HG03521 (cell line): ENCODE results near the gene PPM1M.

Experiments used
- ATAC-seq: cut with Tn5 transposase; IDR thresholded peaks from one replicate; pipeline ENCODE4 v1.9.1; 2021; ENCODE audit warnings: mild to moderate bottlenecking, moderate library complexity; ENCODE audit not compliant: unreplicated experiment

PPM1M gene

DNA sequence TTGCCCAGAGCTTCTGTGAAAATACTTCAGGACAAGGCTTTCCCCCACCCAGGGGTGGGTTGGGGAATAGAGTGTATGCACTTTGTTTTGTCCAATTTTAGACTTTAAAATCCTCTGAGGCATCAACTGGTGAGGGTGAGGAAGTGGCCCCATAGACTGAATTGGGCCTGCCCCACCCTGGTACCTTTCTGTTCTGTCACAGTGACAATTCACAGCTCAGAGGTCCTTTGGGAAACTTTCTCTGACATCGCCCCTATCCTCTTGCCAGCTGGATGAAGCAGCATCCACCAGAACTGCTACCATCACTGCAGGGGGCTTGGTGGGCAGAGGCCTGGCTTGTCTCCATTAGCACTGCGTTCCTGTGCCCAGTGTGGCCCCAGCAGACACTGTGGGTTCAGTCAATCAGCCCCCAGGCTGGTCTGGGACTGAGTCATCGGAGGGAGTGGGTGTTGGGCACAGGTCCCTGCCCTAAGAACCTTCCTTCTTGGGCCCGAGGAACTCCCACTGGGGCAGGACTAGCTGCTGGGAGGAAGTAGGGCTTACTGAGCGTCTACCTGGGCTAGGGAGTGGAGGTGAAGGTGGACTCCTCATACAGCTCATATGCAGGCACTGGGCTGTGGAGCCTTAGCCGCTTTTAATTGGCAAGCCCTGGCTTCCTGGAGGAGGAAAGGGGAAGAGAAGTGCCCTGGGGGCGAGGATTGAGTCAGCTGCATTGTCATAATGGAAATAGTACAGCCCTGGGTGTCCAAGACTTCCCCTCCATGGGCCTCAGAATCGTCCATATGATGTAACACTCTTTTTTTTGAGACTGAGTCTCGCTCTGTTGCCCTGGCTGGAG is 1.5 kb upstream of the PPM1M start:
- no peak for ATAC-seq

DNA sequence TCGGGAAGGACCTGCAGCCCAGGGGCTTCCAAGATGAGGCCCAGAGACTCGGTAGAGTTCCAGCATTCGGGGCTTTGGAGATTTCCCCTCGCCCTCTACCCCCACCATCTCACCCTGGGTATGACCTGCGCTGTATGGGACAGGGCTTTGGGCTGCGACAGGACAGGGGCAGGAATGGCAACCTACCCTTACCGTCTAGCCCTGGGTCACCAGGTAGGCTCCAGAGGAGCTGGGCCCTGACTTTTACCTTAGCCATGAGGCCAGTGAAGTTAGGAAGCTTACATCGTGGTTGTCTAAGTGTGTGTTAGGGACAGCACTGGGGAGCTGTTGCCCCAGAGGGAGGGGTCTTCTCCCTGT is 683 bp downstream of the PPM1M start:
- ATAC-seq: no peak

DNA sequence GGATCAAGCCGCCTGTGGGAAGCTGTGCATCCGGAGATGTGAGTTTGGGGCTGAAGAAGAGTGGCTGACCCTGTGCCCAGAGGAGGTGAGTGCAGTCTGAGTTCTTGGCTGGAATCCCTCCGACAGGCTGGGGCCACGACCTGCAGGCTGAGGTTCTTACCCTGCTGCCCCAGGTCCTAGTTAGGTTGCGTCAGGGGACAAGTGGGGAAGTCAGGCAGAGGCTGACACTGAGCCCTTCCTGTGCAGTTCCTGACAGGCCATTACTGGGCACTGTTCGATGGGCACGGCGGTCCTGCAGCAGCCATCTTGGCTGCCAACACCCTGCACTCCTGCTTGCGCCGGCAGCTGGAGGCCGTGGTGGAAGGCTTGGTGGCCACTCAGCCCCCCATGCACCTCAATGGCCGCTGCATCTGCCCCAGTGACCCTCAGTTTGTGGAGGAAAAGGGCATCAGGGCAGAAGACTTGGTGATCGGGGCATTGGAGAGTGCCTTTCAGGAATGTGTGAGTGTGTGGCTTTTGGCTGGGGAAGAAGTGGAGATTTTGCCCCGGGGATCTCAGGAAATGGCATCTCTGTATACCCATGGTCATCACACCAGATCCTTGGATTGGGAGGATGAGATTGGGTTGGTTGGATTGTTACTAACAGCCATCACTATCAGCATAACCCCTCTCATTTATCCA is 1.3 kb downstream of the PPM1M start:
- ATAC-seq: no peak

DNA sequence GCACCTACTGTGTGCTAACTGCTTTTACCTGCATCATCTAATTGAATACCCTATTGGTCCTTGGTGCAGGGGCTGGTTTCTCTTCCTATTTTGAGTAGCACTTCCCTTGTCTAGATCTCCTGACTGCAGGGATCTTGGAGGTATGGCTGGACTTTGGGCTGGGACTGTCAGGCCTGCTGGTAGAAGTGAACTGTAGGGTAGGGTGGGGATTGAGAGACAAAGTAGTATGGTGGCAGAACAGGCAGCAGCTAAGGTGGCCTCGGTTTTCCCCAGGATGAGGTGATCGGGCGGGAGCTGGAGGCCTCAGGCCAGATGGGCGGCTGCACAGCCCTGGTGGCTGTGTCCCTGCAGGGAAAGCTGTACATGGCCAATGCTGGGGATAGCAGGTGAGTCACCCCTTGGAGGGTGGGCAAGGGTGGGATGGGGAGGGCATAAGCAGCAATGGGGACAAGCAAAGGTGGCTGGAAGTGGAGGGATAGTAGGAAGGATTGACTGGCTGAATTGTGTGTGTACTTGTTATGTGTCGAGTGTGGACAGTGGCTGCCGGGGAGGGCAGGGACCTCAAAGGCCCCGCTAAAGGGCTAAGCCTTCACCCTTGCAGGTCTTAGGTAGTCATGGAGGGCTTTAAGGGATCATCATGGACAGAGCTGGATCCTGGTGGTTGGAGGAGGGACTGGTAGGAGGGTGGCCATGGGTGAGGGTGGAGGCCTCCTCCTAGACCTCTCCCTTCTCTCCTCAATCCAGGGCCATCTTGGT is 2.0 kb downstream of the PPM1M start:
- ATAC-seq: no peak

DNA sequence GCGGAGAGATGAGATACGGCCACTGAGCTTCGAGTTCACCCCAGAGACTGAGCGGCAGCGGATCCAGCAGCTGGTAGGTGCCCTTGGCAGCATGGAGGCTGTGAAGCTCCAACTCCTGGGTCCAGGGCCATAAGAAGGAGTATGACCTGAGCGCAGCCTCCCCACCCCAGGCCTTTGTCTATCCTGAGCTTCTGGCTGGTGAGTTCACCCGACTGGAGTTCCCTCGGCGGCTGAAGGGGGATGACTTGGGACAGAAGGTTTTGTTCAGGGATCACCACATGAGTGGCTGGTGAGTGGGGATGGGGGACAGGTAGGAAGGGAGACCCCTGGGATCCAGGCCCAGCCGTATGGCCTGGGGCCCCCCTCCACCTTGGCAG is 2.6 kb downstream of the PPM1M start:
- no peak for ATAC-seq

DNA sequence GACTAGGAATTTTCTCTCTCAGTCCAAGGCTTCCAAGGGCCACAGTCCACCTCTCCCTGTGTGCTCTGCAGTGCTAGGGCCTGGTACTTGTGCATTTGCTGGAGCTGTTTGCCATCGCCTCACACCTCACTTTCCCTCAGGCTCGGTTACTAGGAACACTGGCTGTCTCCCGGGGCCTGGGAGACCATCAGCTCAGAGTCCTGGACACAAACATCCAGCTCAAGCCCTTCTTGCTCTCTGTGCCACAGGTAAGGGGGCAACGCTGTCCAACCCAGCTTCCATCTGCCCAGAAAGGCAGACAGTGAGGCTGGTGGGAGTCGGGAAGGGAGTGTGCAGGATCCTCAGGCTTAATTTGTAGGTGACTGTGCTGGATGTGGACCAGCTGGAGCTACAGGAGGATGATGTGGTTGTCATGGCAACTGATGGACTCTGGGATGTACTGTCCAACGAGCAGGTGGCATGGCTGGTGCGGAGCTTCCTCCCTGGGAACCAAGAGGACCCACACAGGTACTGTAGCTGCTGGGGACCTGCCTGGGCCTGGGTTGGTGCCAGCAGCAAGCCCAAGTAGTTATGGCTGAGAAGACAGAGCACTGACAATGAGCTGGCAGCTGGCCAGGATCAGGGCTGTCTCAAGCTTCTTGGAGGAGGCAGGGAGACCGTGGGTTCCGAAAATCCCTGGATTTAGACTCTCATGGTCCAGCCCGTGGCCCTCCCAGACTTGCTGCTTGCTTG is 3.4 kb downstream of the PPM1M start:
- ATAC-seq: no peak

DNA sequence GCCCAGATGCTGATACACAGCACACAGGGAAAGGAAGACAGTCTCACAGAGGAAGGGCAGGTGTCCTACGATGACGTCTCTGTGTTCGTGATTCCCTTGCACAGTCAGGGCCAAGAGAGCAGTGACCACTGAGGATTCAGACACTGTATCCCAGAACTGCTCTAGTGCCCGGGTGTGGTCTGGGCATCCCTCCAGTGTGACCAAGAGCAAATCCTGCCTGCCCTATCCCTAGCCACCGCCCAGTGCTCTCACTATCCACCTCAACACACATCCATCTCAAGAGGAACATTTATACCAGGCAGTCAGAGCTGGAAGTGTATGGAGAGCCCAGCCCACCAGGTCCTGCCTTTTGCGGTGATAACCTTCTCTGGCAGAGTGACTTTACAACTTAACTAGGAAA is 4.1 kb downstream of the PPM1M start:
- no peak for ATAC-seq

DNA sequence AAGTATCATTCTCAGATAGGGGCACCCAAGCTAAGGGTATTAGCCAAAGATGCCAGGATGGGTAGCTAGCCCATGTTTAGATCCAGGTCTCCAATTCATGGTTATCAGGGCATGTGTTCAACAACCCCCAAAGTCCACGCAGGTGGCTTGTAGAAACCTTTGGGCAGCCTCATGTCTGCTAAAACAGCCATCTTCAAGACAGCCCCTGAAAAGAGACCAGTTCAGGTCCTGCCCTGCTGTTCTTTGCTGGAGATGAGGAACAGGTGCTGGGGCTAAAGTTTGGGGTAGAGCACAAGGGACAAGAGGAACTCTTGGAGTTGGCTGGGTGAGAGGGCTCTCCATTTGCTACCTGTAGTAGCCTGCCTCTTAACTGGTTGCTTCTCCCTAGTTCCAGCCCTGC is 4.6 kb downstream of the PPM1M start:
- no peak for ATAC-seq

DNA sequence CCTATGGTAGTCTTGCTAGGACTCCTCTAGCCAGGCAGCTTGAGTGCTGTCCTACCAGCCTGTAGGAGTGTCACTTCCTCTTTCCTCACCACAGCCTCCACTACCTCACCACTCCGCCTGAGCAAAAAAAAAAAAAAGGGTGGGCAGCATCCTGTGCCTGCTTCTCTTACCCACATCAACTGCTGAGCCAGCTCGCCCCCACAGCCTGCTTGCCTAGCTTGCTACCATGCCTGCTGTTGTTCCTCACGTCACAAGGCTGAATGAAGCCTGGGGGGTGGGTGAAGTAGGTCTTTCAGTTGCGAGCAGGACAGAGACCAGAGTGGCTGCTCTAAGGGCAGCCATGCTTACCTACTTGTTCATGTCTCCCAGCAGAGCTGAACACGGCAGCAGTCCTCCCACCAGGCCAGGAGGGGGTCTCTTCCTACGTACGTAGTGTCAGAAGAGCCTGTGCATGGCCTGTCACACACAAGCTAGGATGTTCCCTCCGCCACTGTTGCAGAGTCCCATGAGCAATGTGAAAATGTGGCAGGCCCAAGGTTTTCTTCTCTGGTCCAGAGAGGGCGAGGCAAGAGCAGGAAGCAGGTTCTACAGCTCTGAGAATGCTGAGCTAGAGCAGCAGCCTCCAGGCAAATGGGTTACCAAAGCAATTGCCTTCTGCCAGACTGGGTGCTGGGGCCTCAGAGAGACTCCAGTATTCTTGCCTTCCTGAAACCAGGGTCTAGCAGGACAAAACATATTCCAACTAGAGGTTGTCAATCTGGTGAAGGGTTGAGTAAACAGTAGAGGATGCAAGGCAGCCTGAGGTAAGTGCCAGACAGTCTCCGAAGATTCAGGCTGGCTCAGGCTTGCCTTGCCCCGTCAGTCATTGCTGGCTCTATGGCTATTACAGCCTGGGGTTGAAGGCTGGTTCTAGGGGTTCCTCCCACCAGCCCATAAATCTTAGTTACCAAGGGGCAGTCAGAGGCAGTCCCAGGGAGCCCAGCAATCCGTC is 8.1 kb downstream of the PPM1M start:
- ATAC-seq: peak; percentile 89

DNA sequence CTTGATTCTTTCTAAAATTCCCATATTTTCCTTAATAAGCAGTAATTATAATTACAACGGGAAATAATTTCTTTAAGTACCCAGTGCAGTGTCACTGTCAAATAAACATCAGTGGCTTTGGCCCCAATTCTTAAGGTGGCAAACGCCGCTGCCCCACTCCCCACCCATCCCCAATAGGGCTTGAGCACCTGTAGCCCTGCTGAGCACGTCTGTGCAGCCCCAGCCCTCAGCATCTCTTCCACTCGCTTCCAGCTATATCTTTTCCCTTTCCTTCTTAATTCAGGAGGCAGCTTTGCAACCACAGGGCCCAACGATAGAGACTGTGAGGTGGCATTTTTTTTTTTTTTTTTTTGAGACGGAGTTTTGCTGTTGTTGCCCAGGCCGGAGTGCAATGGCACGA is 9.0 kb downstream of the PPM1M start:
- ATAC-seq: no peak

DNA sequence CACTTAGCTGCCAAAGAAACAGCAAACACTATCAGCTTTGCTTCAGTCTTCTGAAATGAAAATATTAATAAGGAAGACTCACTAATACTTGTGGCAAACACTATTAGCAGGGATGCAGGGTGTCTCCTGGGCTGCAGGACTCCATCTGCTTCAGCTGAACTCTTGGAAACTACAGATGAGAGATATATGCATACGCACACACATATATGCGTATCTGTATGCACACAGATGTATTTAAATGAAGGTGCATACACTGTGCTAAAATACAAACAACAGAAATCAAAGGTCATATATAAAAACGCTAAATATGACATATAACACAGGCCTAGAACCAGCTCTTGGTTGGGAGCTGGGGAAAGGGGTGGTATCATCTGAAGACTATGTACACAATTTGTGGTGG is 10.6 kb downstream of the PPM1M start:
- ATAC-seq: no peak

DNA sequence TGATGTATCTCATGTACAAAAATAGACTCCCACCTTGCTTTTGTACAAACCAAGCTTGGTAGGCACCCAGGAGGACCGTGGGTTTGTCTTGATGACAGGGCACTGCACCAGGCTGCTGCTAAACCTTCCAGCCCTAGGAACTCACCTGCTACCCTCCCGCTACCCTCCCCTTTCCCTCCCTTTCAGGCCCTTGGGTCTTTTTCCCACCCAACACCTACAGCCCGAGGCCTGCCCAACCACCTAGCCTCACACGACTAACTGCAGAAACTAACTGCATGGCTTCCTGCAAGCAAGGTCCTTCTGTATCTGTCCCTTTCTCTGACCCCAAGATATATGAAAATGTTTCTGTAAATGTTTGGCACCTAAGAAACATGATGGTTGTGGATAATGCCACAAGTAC is 11.1 kb downstream of the PPM1M start:
- no peak for ATAC-seq

DNA sequence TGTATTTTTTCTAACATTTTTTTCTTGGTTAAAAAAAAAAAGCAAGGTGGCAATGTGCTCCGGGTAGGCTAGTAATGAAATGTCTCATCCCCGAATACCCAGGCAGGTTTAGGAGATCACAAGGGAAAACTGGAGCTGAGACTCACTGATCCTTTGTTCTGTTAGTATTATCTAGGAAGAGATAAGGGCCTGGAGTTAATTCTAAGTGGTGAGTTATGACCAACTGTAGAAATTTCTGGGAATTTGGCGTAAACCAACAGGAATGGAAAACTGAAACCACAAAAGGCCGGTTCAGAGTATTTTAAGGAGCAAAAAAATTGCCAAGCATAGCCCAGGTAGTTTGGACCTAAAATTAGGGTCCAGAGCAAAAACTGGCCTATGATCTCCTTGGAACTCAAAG is 12.4 kb downstream of the PPM1M start:
- no peak for ATAC-seq

DNA sequence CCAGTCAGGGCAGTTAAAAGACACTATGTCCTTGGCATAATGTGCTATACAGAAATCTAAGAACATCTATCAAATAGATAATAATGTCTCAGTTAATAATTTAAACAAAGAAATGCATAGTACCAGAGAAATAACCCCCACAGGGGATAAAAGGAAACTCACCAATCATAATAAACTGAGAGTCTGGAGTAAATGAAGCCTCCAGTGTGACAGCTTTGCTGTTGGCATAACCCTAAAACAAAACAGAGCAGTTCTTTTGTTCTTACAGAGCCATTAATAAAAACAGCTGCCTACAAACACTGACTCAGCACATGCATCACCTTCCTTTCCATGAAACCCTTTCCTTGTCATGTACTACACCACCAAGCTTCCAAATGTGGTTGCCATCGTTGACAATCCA is 13.5 kb downstream of the PPM1M start:
- ATAC-seq: no peak

DNA sequence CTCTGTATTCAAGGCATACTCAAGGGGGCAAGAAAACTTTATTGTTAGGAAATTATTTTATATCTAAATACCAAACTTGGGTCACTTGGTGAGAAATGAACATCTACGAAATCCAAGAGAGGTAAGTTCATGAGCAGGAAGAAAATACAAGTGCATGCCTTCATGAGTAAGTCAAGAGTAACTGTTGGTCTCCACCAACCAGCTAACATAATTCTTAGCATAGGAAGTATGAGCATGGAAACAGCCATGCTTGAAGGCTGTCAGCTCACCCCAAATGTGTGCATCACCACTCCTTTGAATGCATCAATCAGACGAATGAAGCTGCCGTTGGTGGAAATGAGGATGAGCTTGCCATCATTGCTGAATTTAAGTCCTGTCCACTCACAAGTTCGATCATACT is 13.9 kb downstream of the PPM1M start:
- ATAC-seq: no peak

DNA sequence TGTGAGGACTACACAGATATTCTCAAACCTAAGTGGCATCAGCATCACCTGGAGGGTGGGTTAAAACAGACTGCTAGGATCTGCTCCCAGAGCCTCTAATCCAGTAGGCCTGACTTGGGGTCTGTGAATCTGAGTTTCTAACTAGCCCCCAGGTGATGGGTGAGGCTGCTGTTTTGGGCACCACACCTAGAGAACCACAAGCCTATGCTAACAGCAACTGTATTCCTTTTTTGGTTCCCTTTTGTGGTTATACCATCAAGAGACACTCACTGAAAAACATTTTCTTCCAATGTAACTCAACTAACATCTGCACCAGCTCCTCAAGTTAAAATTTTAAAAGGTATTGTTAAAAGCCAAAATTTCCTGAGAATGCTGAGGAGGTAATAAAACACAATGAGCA is 16.9 kb downstream of the PPM1M start:
- no peak for ATAC-seq

DNA sequence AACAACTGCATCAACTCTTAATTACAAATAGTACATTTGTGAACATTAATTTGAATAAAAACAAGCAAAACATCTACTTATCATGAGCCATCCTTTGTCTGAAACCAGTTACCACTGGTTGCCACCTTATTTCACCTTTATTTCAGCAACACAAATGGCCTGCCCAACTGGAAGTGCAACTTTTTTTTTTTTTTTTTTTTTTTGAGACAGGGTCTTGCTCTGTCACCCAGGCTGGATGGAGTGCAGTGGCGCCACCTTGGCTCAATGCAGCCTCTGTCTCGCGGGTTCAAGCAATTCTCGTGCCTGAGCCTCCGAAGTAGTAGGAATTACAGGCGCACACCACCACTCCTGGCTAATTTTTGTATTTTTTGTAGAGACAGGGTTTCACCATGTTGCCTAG is 19.8 kb downstream of the PPM1M start:
- no peak for ATAC-seq

DNA sequence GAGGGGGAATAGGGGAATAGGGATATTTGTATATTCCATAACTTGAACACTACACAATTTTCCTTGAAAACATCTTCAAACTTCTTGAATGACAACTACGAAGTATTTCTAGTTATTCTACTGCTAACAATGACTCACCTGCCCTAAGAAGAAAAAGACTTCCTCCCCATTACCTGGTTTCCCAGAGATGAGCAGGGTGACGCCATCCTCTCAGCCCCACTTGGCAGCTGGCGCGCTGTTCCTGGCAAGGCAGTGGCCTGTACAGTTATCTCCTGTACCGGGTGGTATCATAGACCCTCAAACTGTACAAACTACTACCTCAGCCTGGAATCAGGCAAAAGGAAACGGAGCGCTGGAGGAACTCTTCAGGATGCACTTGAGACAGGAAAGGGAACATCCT is 22.5 kb downstream of the PPM1M start:
- ATAC-seq: no peak

DNA sequence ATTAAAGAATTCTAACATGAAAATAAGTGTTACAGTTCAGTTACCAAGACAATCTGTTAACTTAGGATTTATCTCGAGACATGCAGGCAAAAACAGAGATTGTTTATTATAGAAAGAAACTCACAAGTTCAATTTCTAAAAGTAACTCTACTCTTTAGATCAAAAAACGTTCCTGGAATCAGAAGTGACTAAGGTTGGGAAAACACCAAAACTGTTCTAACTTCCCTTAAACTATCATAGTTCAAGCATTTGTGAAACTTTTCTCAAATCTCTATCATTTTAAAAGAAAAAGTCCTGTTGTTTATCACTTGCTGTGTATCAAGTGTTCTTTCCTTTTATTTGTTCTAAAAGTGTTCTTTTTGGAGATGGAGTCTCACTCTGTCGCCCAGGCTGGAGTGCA is 24.2 kb downstream of the PPM1M start:
- no peak for ATAC-seq

DNA sequence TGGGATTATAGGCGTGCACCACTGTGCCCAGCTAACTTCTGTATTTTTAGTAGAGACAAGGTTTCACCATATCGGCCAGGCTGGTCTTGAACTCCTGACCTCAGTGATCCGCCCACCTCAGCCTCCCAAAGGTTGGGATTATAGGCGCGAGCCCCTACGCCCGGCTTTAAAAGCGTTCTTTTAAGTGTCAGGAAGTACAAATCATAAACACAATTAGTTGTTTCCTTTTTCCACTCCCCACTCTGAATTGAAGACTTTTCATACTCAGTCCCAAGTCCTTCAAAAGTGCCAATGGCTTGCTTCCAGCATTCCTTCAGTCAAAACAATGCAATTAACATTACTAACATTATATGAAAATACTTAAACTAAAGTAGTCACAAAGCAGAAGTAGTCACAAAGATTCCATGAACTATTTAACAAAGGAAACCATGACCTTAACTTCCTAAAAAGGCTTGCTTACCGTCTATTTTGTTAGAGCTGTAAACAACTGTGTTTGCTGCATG is 24.7 kb downstream of the PPM1M start:
- no peak for ATAC-seq
